IMR-90 (cell line): ENCODE data around the gene PPP1R13L. TPM values are rescaled to one million over a fixed set of nuclear protein-coding genes. Genes with fewer than 3 reads are reported as not detected.

Experiments used
- ATAC-seq: fragments of 200-7000 bp; cut with Tn5 transposase; 2 replicates; pipeline ENCODE4 v1.9.1; 2020; ENCODE audit warnings: low read depth, mild to moderate bottlenecking, moderate library complexity
- BruUV-seq: library from RNA; stranded (reverse); fragments of 400-500 nt; replicated peaks from 2 replicates; lab custom pipeline; 2021; lab: Mats Ljungman, UMichigan
- CTCF ChIA-PET: fragments of 300-600 bp; formaldehyde crosslinking; extraction: SDS; loops from one replicate; lab custom pipeline; 2021; ENCODE audit warnings: antibody characterized with exemption; lab: Yijun Ruan, JAX
- POLR2A ChIA-PET: fragments of 300-600 bp; sonication (Branson Sonifier 250); formaldehyde crosslinking; loops from one replicate; lab custom pipeline; 2022; ENCODE audit warnings: antibody characterized with exemption; ENCODE audit not compliant: unreplicated experiment; lab: Charles Lee
- DNase-seq: peaks from one replicate; pipeline ENCODE4 v3.0.0; 2013
- H2AFZ ChIP-seq: replicated peaks from 2 replicates; pipeline ENCODE3; 2013; ENCODE audit warnings: low read length, mild to moderate bottlenecking; ENCODE audit not compliant: poor library complexity
- H2AK5ac ChIP-seq: 2 replicates; pipeline ENCODE4 v1.6.1; 2013; ENCODE audit warnings: low read depth, low read length, inconsistent platforms
- H2AK9ac ChIP-seq: replicated peaks from 2 replicates; pipeline ENCODE3; 2013; ENCODE audit warnings: mild to moderate bottlenecking, low read depth, low read length, moderate library complexity; ENCODE audit not compliant: poor library complexity
- H2BK120ac ChIP-seq: 2 replicates; pipeline ENCODE4 v1.6.1; 2013; ENCODE audit warnings: low read depth, low read length, inconsistent platforms
- H2BK15ac ChIP-seq: 3 replicates; pipeline ENCODE4 v1.6.1; 2013; ENCODE audit warnings: low read depth, low read length, inconsistent platforms
- H2BK20ac ChIP-seq: 2 replicates; pipeline ENCODE4 v1.6.1; 2013; ENCODE audit warnings: low read depth, mild to moderate bottlenecking, inconsistent platforms, low read length, moderate library complexity
- H2BK5ac ChIP-seq: 2 replicates; pipeline ENCODE4 v1.6.1; 2013; ENCODE audit warnings: mild to moderate bottlenecking, low read depth, low read length, inconsistent platforms; ENCODE audit not compliant: poor library complexity, severe bottlenecking
- H3K14ac ChIP-seq: replicated peaks from 2 replicates; pipeline ENCODE4 v1.6.1; 2013; ENCODE audit warnings: low read depth, low read length, inconsistent platforms
- H3K18ac ChIP-seq: 2 replicates; pipeline ENCODE4 v1.6.1; 2013; ENCODE audit warnings: low read depth, low read length, control low read depth
- H3K23ac ChIP-seq: 2 replicates; pipeline ENCODE4 v1.6.1; 2013; ENCODE audit warnings: low read depth, low read length, inconsistent platforms
- H3K27ac ChIP-seq: 2 replicates; pipeline ENCODE4 v1.5.1; 2013; ENCODE audit warnings: mild to moderate bottlenecking, control low read depth, low read length; ENCODE audit not compliant: insufficient read depth
- H3K27me3 ChIP-seq: 2 replicates; pipeline ENCODE4 v1.6.1; 2013; ENCODE audit warnings: low read length; ENCODE audit not compliant: control insufficient read depth, insufficient read depth
- H3K36me3 ChIP-seq: 2 replicates; pipeline ENCODE4 v1.6.1; 2013; ENCODE audit warnings: low read length, mixed read lengths; ENCODE audit not compliant: control insufficient read depth, insufficient read depth
- H3K4ac ChIP-seq: 2 replicates; pipeline ENCODE4 v1.6.1; 2013; ENCODE audit warnings: low read depth, low read length, inconsistent platforms
- H3K4me1 ChIP-seq: 2 replicates; pipeline ENCODE4 v1.6.1; 2013; ENCODE audit warnings: low read length, mixed read lengths; ENCODE audit not compliant: control insufficient read depth, insufficient read depth
- H3K4me2 ChIP-seq: 2 replicates; pipeline ENCODE4 v1.6.1; 2013; ENCODE audit warnings: low read depth, mild to moderate bottlenecking, control low read depth, low read length, moderate library complexity
- H3K4me3 ChIP-seq: 2 replicates; pipeline ENCODE4 v1.5.1; 2013; ENCODE audit warnings: low read depth, mild to moderate bottlenecking, control low read depth, low read length, moderate library complexity; ENCODE audit not compliant: insufficient read depth
- H3K56ac ChIP-seq: 2 replicates; pipeline ENCODE4 v1.6.1; 2013; ENCODE audit warnings: low read length, inconsistent platforms; ENCODE audit not compliant: insufficient read depth; ENCODE audit errors: extremely low read depth
- H3K79me1 ChIP-seq, 2 experiments: 2 replicates each; pipeline ENCODE4 v1.6.1; 2013; ENCODE audit warnings: low read length in 2 of 2, inconsistent platforms in 1 of 2, low read depth in 1 of 2
- H3K9ac ChIP-seq: 2 replicates; pipeline ENCODE4 v1.6.1; 2013; ENCODE audit warnings: low read depth, low read length, control low read depth
- H3K9me1 ChIP-seq: 2 replicates; pipeline ENCODE4 v1.6.1; 2013; ENCODE audit warnings: low read length, inconsistent platforms; ENCODE audit not compliant: insufficient read depth
- H3K9me3 ChIP-seq: 2 replicates; pipeline ENCODE4 v1.6.1; 2013; ENCODE audit warnings: low read length; ENCODE audit not compliant: control insufficient read depth, insufficient read depth
- H4K20me1 ChIP-seq: 2 replicates; pipeline ENCODE4 v1.6.1; 2013; ENCODE audit warnings: low read length, inconsistent platforms; ENCODE audit not compliant: insufficient read depth
- H4K5ac ChIP-seq: 2 replicates; pipeline ENCODE4 v1.6.1; 2013; ENCODE audit warnings: mild to moderate bottlenecking, low read depth, low read length, control low read depth
- H4K8ac ChIP-seq, 2 experiments: 2 replicates each; pipeline ENCODE4 v1.6.1; 2013; ENCODE audit warnings: low read depth in 2 of 2, low read length in 2 of 2, control low read depth in 1 of 2, inconsistent platforms in 1 of 2
- H4K91ac ChIP-seq: 2 replicates; pipeline ENCODE4 v1.6.1; 2013; ENCODE audit warnings: low read depth, low read length, inconsistent platforms; ENCODE audit not compliant: insufficient read depth
- BHLHE40 ChIP-seq: fragments of 150-350 bp; IDR thresholded peaks from 2 replicates; pipeline ENCODE4 v1.6.1; 2016; ENCODE audit warnings: mild to moderate bottlenecking, low read depth, low read length
- CEBPB ChIP-seq: IDR thresholded peaks from 2 replicates; pipeline ENCODE4 v1.6.1; 2012; ENCODE audit warnings: low read depth, low read length, improper control_type of control experiment
- CHD1 ChIP-seq: IDR thresholded peaks from 2 replicates; pipeline ENCODE4 v1.6.1; 2012; ENCODE audit warnings: low read depth, low read length, improper control_type of control experiment
- CTCF ChIP-seq: conservative IDR thresholded peaks from 2 replicates; pipeline ENCODE4 v1.5.1; 2012; ENCODE audit warnings: mild to moderate bottlenecking, low read depth, low read length, improper control_type of control experiment
- ELK1 ChIP-seq: fragments of 150-350 bp; IDR thresholded peaks from 2 replicates; pipeline ENCODE4 v1.6.1; 2016; ENCODE audit warnings: low read depth, mild to moderate bottlenecking, low read length, moderate library complexity, borderline replicate concordance
- FOS ChIP-seq: fragments of 150-350 bp; IDR thresholded peaks from 2 replicates; pipeline ENCODE4 v1.6.1; 2016; ENCODE audit warnings: low read depth, low read length
- MAFK ChIP-seq: IDR thresholded peaks from 2 replicates; pipeline ENCODE4 v1.6.1; 2012; ENCODE audit warnings: low read depth, low read length, improper control_type of control experiment
- MAZ ChIP-seq: IDR thresholded peaks from 2 replicates; pipeline ENCODE4 v1.6.1; 2012; ENCODE audit warnings: low read depth, mild to moderate bottlenecking, low read length, improper control_type of control experiment, moderate library complexity, borderline replicate concordance
- NFE2L2 ChIP-seq: fragments of 150-350 bp; IDR thresholded peaks from 2 replicates; pipeline ENCODE4 v1.6.1; 2016; ENCODE audit warnings: low read depth, mild to moderate bottlenecking, low read length
- RAD21 ChIP-seq: IDR thresholded peaks from 2 replicates; pipeline ENCODE4 v1.6.1; 2012; ENCODE audit warnings: low read length, improper control_type of control experiment
- RCOR1 ChIP-seq: IDR thresholded peaks from 2 replicates; pipeline ENCODE4 v1.6.1; 2012; ENCODE audit warnings: mild to moderate bottlenecking, low read length, improper control_type of control experiment; ENCODE audit not compliant: insufficient replicate concordance
- RFX5 ChIP-seq: IDR thresholded peaks from 2 replicates; pipeline ENCODE4 v1.8.0; 2012; ENCODE audit warnings: low read depth, mild to moderate bottlenecking, low read length, moderate library complexity
- SMC3 ChIP-seq: fragments of 150-350 bp; IDR thresholded peaks from 2 replicates; pipeline ENCODE4 v1.6.1; 2016; ENCODE audit warnings: low read depth, mild to moderate bottlenecking, antibody characterized with exemption, low read length, moderate library complexity
- WGBS, 2 experiments: methylation state at CpG; one replicate each; pipeline versions ENCODE4 v1.1.5 to v1.1.7; 2013; ENCODE audit warnings: missing lambda C conversion rate in 2 of 2; ENCODE audit not compliant: insufficient read length in 1 of 2; ENCODE audit errors: extremely low coverage in 2 of 2; 5-methylcytosine and 5-hydroxymethylcytosine counted together
- dilution Hi-C: fragments of 300-500 bp; cut with HindIII; formaldehyde crosslinking; loops from one replicate; pipeline ENCODE4 v1.14.3; 2018; ENCODE audit warnings: low sequenced_read_pairs; ENCODE audit not compliant: unreplicated experiment
- in situ Hi-C: fragments of 300-500 bp; cut with MboI; formaldehyde crosslinking; loops from 3 replicates; pipeline ENCODE4 v1.14.3; 2019; ENCODE audit warnings: low sequenced_read_pairs, inconsistent platforms, mixed read lengths
- intact Hi-C: fragments of 100-400 bp; cut with micrococcal nuclease; formaldehyde crosslinking; loops from 2 replicates; pipeline ENCODE4 v1.10.0; 2022
- polyA plus RNA-seq, 3 experiments: library from polyadenylated mRNA; depleted of rRNA; stranded (reverse); fragments of >200 nt; gene quantifications; 2 replicates each; pipeline ENCODE4 v1.2.3, GENCODE V29; 2012; ENCODE audit warnings: low replicate concordance in 1 of 3
- total RNA-seq: library from RNA; depleted of rRNA; stranded (reverse); fragments of >200 nt; gene quantifications from 2 replicates; pipeline ENCODE4 v1.2.3, GENCODE V29; 2012
- TF ChIP-seq, protein P1 (sequence below): fragments of 150-350 bp; IDR thresholded peaks from 2 replicates; pipeline ENCODE4 v1.6.1; 2017; ENCODE audit warnings: mild to moderate bottlenecking, antibody characterized with exemption, low read length, low read depth

The PPP1R13L gene
- total and polyA plus RNA-seq, 2 of the 4 experiments (the other 2 are of a cell fraction) = 3.0 to 13.3 TPM

DNA sequence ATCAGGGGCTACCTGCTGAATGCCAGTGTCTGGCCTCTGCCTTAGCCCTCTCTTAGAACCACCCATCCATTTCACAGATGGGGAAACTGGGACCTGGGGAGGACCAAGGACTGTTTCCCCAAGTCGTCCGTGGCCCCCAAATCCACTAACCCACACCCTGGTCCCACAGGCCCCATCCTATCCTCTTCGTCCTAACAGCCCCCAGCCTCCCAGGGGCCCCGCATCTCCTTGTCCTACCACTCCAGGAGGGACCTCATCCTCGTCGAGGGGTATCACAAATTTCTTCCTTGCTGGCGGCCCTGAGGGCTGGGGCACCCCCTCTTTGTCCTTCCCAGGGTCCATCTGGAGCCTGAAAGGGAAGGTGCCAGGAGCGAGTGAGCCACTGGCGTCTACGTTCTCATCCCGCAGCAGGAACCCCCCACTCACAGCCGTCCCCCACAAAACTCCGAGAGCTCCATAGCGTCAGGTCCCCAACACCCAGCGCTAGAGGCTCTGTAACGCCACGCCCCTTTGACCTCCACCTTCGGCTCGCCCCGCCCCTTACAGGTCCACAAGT, 18.2 kb upstream of the PPP1R13L start:
- H3K9me1 ChIP-seq = no peaks in the 10 kb centered on the region; the same call in 1 of the 2 replicates
- no peak for DNase-seq
- no peaks in the 10 kb centered on the region for H3K27me3 ChIP-seq
- peaks cover 25% of the 10 kb centered on the region for H3K36me3 ChIP-seq
- ChIA-PET POLR2A (no interaction called here), CTCF (no interaction called here)
- H2AK5ac ChIP-seq = peak overlapping the region; percentile 80
- H4K91ac ChIP-seq = peak overlapping the region; percentile 69
- no peaks in the 10 kb centered on the region for H3K9me3 ChIP-seq
- peak overlapping the region; percentile 70 for H3K4me3 ChIP-seq
- peak overlapping the region; percentile 88 for H3K4ac ChIP-seq
- H2BK120ac ChIP-seq = peak overlapping the region; percentile 70
- H3K56ac ChIP-seq = peak overlapping the region; percentile 59
- peak overlapping the region; percentile 85 for H3K4me2 ChIP-seq
- H2AK9ac ChIP-seq = peak overlapping the region; percentile 95
- peak overlapping the region; percentile 53 for H4K5ac ChIP-seq
- peak overlapping the region; percentile 87 for H2AFZ ChIP-seq
- in situ Hi-C loops = no loop called here
- peak overlapping the region; percentile 31 for H3K18ac ChIP-seq
- peaks cover 5% of the 10 kb centered on the region for H3K4me1 ChIP-seq
- WGBS, 2 experiments = 4% methylated on average over 10 of the region's 20 CpGs; no CpG with 5 or more reads in 1 of the 2 experiments
- H4K8ac ChIP-seq = peak overlapping the region; percentile 91 to 92
- TSS peak; percentile 43 for BruUV-seq
- TF ChIP-seq CTCF (no peak), MAZ (no peak), RCOR1 (no peak), CEBPB (no peak), NFE2L2 (no peak), RAD21 (no peak), FOS (no peak), SMC3 (no peak), ELK1 (no peak), CHD1 (no peak), MAFK (no peak), RFX5 (no peak), BHLHE40 (no peak)
- TF ChIP-seq, protein P1, sequence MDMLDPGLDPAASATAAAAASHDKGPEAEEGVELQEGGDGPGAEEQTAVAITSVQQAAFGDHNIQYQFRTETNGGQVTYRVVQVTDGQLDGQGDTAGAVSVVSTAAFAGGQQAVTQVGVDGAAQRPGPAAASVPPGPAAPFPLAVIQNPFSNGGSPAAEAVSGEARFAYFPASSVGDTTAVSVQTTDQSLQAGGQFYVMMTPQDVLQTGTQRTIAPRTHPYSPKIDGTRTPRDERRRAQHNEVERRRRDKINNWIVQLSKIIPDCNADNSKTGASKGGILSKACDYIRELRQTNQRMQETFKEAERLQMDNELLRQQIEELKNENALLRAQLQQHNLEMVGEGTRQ = no peak
- H3K14ac ChIP-seq = peak overlapping the region; percentile 93
- peak overlapping the region; percentile 78; the same call in 1 of the 2 replicates for H3K23ac ChIP-seq
- no peak for ATAC-seq
- intact Hi-C loops = no loop called here
- dilution Hi-C loops = no loop called here
- peak overlapping the region; percentile 64 for H2BK20ac ChIP-seq
- H3K27ac ChIP-seq = peak overlapping the region; percentile 98
- H3K79me1 ChIP-seq = peaks cover 14 to 48% of the 10 kb centered on the region in 2 experiments
- no peaks in the 10 kb centered on the region for H4K20me1 ChIP-seq
- H2BK5ac ChIP-seq = peak overlapping the region; percentile 75
- peak overlapping the region; percentile 78 for H3K9ac ChIP-seq
- peak overlapping the region; percentile 70; the same call in 2 of the 3 replicates for H2BK15ac ChIP-seq
